Left lung (tissue), 10 donors: ENCODE measurements around the gene FAM135A. TPM values are rescaled to one million over a fixed set of nuclear protein-coding genes. Genes with fewer than 3 reads are reported as not detected.
"Not testable (repeated sequence)": the region's sequence is repeated elsewhere in the genome, so short reads cannot be mapped to it uniquely, and the experiment has no call there.

Experiments
- ATAC-seq: fragments of 200-7000 bp; cut with Tn5 transposase; one replicate; pipeline ENCODE4 v1.9.1; 2020; ENCODE audit warnings: moderate library complexity
- DNase-seq, 4 donors: peaks; one replicate each; pipeline ENCODE4 v3.0.0-alpha.2; 2013 to 2020
- H3K27ac ChIP-seq, 2 donors: fragments of 200-600 bp; sonication (generic) in 1 of 2; one replicate each; pipeline versions ENCODE4 v1.5.0 to v1.8.0; 2020 to 2021
- H3K27me3 ChIP-seq, 2 donors: fragments of 200-600 bp; sonication (generic) in 1 of 2; one replicate each; pipeline versions ENCODE4 v1.5.0 to v1.8.0; 2020 to 2021
- H3K36me3 ChIP-seq, 2 donors: fragments of 200-600 bp; sonication (generic) in 1 of 2; one replicate each; pipeline versions ENCODE4 v1.5.0 to v1.8.0; 2020 to 2021
- H3K4me1 ChIP-seq, 2 donors: fragments of 200-600 bp; one replicate each; pipeline ENCODE4 v1.8.0; 2021
- H3K4me3 ChIP-seq, 2 donors: fragments of 200-600 bp; sonication (generic) in 1 of 2; one replicate each; pipeline versions ENCODE4 v1.5.0 to v1.8.0; 2020 to 2021; ENCODE audit warnings: mild to moderate bottlenecking in 1 of 2
- H3K9me3 ChIP-seq, 2 donors: fragments of 200-600 bp; sonication (generic) in 1 of 2; one replicate each; pipeline versions ENCODE4 v1.5.0 to v1.8.0; 2020 to 2021
- CTCF ChIP-seq, 2 donors: fragments of 200-600 bp; sonication (generic) in 1 of 2; IDR thresholded peaks; one replicate each; pipeline versions ENCODE4 v1.5.0 to v1.8.0; 2021; ENCODE audit warnings: antibody characterized with exemption in 2 of 2
- intact Hi-C, 2 donors: fragments of 100-400 bp; cut with DNase I; formaldehyde crosslinking; loops; one replicate each; pipeline versions ENCODE4 v1.11.2 to v1.14.2; 2022
- polyA plus RNA-seq, 6 donors: library from polyadenylated mRNA; unstranded; fragments of 120-200 nt; gene quantifications; one replicate each; pipeline ENCODE4 v1.2.1, GENCODE V29; 2013; ENCODE audit not compliant: insufficient read length in 6 of 6
- total RNA-seq, 2 donors: library from RNA; stranded (reverse); fragmentation: NEBNext Ultra II Directional; extraction: Animal tissue kit (Norgen Biotek cat#: 25700); gene quantifications; one replicate each; pipeline ENCODE4 v1.2.1, GENCODE V29; 2021
- donor health status: DM: no; HTN: yes; CAD: no.
- donor health status: DM: no; HTN: no; CAD: no.

FAM135A gene
- total and polyA plus RNA-seq, 8 donors = 21.9 to 28.8 (median 25.8) TPM

DNA sequence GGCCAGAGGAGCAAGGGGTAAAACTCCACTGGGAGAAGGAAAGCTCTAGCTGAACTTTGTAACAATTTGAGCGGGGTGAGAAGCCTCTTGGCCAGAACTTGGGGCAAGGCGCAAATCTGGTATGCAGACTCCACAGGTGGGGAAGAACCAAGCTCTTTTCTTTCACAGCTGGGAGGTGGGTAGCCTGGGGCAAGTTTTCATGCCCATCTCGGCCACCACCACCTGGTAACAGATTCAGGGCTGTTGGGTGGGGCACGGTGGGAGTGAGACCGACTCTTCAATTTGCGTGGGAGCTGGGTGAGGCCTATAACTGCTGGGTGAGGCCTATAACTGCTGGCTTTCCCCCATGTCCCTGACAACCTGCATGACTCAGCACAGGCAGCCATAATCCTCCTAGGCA, 190.9 kb downstream of the FAM135A start:
- intact Hi-C loops = no loop called here
- ATAC-seq = no peak
- peaks cover 0 to 12% of the 10 kb centered on the region in 2 donors for H3K9me3 ChIP-seq
- H3K4me1 ChIP-seq = no peaks in the 10 kb centered on the region
- no peak for TF ChIP-seq CTCF (IDR thresholded peaks at IDR 0.05)
- no peak overlapping the region for H3K4me3 ChIP-seq
- H3K27ac ChIP-seq = no peak overlapping the region
- DNase-seq = no peak
- no peaks in the 10 kb centered on the region for H3K36me3 ChIP-seq
- no peaks in the 10 kb centered on the region for H3K27me3 ChIP-seq

- H3K4me1 ChIP-seq, H3K36me3 ChIP-seq, intact Hi-C loops, H3K27me3 ChIP-seq, H3K4me3 ChIP-seq, H3K27ac ChIP-seq, ATAC-seq, DNase-seq: not testable (repeated sequence)
- H3K9me3 ChIP-seq = peaks cover 0 to 12% of the 10 kb centered on the region in 2 donors
These were observed 194.1 kb downstream of the FAM135A start for GRCh38 chr6:70607371-70607770.

- H3K27me3 ChIP-seq, H3K4me3 ChIP-seq, intact Hi-C loops, H3K27ac ChIP-seq, H3K36me3 ChIP-seq, H3K9me3 ChIP-seq, ATAC-seq, H3K4me1 ChIP-seq: not testable (repeated sequence)
- DNase-seq = peak in 1 of 4 donors; percentile 33
These were observed 195.9 kb downstream of the FAM135A start for GRCh38 chr6:70609181-70609580.

Other genes starting within 250 kb of the FAM135A start
- not detected for gene COL9A1, start 110.4 kb upstream of the FAM135A start, total RNA-seq
- gene COL9A1, start 110.4 kb upstream of the FAM135A start, polyA plus RNA-seq = 1 to 10 TPM; 1.0 to 2.1 (median 1.5) TPM
- gene SDHAF4, start 153.4 kb downstream of the FAM135A start, total RNA-seq = 10 to 100 TPM in 1 of 2 donors, 1 to 10 TPM in 1; 9.5 to 11.3 TPM
- 10 to 100 TPM; 15.4 to 21.3 (median 17.8) TPM for gene SDHAF4, start 153.4 kb downstream of the FAM135A start, polyA plus RNA-seq